BE2C (cell line): Measurements from ENCODE around the gene CTDSP1.

Experiments used
- DNase-seq: peaks from one replicate; pipeline ENCODE4 v3.0.0-alpha.2; 2020
- H3K27me3 ChIP-seq: fragments of 250-450 bp; sonication (Bioruptor Pico); 2 replicates; pipeline ENCODE4 v1.5.1; 2020; ENCODE audit warnings: mild to moderate bottlenecking
- H3K36me3 ChIP-seq: fragments of 250-450 bp; sonication (Bioruptor Pico); 2 replicates; pipeline ENCODE4 v1.5.1; 2020; ENCODE audit warnings: mild to moderate bottlenecking
- H3K4me1 ChIP-seq: fragments of 250-450 bp; sonication (Bioruptor Pico); 2 replicates; pipeline ENCODE4 v1.5.1; 2020
- H3K4me3 ChIP-seq: 2 replicates; pipeline ENCODE4 v1.5.1; 2011; ENCODE audit warnings: low read depth, low read length
- H3K9me3 ChIP-seq: fragments of 250-450 bp; sonication (Bioruptor Pico); 2 replicates; pipeline ENCODE4 v1.5.1; 2020
- TF ChIP-seq, protein P1 (sequence below): IDR thresholded peaks from 2 replicates; pipeline ENCODE4 v1.5.1; 2012; ENCODE audit warnings: mild to moderate bottlenecking, low read depth, low read length

CTDSP1 gene

DNA sequence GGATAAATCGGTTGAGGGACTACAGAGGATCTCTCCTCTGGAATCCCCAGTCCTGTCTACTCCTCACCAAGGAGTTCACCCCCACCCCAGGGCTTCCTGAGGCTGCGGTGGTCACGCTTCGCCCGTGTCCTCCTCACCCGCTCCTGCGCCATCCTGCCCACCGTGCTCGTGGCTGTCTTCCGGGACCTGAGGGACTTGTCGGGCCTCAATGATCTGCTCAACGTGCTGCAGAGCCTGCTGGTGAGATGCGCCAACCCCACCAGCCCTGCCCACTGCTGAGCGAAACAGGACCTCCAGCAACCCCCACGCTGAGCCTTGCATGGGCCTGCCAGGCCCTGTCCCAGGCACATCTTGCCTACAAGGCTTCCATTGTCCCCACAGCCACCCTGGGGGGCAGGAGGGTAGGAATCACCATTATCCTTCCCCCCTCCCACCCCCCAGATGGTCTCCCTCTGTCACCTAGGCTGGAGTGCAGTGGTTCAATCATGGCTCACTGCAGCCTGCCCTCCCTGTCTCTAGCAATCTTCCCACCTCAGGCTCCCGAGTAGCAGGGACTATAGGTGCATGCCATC lies 6.7 kb upstream of the CTDSP1 start:
- DNase-seq = no peak
- H3K4me1 ChIP-seq = peaks cover 15% of the 10 kb centered on the region
- TF ChIP-seq, protein P1, sequence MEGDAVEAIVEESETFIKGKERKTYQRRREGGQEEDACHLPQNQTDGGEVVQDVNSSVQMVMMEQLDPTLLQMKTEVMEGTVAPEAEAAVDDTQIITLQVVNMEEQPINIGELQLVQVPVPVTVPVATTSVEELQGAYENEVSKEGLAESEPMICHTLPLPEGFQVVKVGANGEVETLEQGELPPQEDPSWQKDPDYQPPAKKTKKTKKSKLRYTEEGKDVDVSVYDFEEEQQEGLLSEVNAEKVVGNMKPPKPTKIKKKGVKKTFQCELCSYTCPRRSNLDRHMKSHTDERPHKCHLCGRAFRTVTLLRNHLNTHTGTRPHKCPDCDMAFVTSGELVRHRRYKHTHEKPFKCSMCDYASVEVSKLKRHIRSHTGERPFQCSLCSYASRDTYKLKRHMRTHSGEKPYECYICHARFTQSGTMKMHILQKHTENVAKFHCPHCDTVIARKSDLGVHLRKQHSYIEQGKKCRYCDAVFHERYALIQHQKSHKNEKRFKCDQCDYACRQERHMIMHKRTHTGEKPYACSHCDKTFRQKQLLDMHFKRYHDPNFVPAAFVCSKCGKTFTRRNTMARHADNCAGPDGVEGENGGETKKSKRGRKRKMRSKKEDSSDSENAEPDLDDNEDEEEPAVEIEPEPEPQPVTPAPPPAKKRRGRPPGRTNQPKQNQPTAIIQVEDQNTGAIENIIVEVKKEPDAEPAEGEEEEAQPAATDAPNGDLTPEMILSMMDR = no peak
- peaks cover 16% of the 10 kb centered on the region for H3K27me3 ChIP-seq
- H3K4me3 ChIP-seq = no peak overlapping the region
- H3K9me3 ChIP-seq = no peaks in the 10 kb centered on the region
- H3K36me3 ChIP-seq = no peaks in the 10 kb centered on the region

GRCh38 chr2:218393750-218394290 lies 5.8 kb upstream of the CTDSP1 start:
- H3K4me1 ChIP-seq = peaks cover 15% of the 10 kb centered on the region
- no peak overlapping the region for H3K4me3 ChIP-seq
- H3K27me3 ChIP-seq = peaks cover 24% of the 10 kb centered on the region
- no peak for DNase-seq
- H3K36me3 ChIP-seq = no peaks in the 10 kb centered on the region
- H3K9me3 ChIP-seq = no peaks in the 10 kb centered on the region
- TF ChIP-seq, protein P1 = no peak

DNA sequence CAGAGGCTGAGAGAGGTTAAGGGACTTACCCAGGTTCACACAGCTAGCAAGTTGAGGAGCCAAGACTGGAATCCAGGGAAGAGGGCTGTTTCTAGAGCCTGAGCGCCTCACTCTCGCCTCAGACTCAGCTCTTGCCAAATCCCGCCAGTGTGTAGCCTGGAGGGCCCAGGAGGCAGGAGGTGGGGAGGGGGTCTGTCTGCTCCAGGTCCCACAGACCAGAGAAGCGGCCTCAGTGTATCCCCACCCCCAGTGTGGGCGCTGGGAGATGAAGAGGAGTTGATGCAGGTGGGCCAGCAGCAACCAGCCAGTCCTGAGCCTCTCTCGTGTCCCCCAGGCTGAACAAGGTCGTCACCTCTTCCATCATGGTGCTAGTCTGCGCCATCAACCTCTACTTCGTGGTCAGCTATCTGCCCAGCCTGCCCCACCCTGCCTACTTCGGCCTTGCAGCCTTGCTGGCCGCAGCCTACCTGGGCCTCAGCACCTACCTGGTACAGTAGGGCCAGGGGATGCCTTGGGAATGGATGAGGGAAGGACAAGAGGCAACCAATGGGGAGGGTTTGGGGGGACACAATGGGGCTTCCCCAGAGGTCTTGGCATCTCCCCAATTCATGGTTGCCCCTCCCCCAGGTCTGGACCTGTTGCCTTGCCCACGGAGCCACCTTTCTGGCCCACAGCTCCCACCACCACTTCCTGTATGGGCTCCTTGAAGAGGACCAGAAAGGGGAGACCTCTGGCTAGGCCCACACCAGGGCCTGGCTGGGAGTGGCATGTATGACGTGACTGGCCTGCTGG lies 5.2 kb upstream of the CTDSP1 start:
- DNase-seq = no peak
- Histone ChIP-seq H3K27me3 (peaks cover 28% of the 10 kb centered on the region), H3K9me3 (no peaks in the 10 kb centered on the region), H3K4me3 (no peak overlapping the region), H3K36me3 (no peaks in the 10 kb centered on the region), H3K4me1 (peaks cover 15% of the 10 kb centered on the region)
- TF ChIP-seq, protein P1 = no peak

- TF ChIP-seq, protein P1 = no peak
- Histone ChIP-seq H3K4me3 (no peak overlapping the region), H3K4me1 (peaks cover 15% of the 10 kb centered on the region)
These were observed 4.6 kb upstream of the CTDSP1 start for GRCh38 chr2:218395090-218395444.

DNA sequence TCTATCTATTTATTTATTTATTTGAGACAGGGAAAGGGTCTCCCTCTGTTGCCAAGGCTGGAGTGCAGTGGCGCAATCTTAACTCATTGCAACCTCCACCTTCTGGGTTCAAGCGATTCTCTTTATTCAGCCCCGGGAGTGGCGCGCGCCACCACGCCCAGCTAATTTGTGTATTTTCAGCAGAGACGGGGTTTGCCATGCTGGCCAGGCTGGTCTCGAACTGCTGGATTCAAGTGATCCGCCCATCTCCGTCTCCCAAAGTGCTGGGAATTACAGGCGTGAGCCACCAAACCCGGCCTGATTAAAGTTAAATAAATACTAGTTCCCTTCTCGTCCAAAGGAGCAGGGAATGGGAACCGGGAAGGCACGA lies 4.2 kb upstream of the CTDSP1 start:
- TF ChIP-seq, protein P1 = no peak
- Histone ChIP-seq H3K9me3 (no peaks in the 10 kb centered on the region), H3K36me3 (no peaks in the 10 kb centered on the region), H3K4me1 (peaks cover 15% of the 10 kb centered on the region), H3K27me3 (peaks cover 28% of the 10 kb centered on the region), H3K4me3 (peak overlapping the region; percentile 92)
- no peak for DNase-seq

More at GRCh38 chr2:218395090-218395444, 4.6 kb upstream of the CTDSP1 start:
- DNase-seq = no peak
- H3K27me3 ChIP-seq = peaks cover 28% of the 10 kb centered on the region
- no peaks in the 10 kb centered on the region for H3K36me3 ChIP-seq
- H3K9me3 ChIP-seq = no peaks in the 10 kb centered on the region
